NCI-H1092 treated with DMSO at 0.1 percent for 48 hours (cell line): ENCODE measurements around the gene ACOX3.

Experiments used
- DNase-seq: peaks from one replicate; lab custom pipeline; 2025; lab: John Stamatoyannopoulos, UW

ACOX3 gene

DNA sequence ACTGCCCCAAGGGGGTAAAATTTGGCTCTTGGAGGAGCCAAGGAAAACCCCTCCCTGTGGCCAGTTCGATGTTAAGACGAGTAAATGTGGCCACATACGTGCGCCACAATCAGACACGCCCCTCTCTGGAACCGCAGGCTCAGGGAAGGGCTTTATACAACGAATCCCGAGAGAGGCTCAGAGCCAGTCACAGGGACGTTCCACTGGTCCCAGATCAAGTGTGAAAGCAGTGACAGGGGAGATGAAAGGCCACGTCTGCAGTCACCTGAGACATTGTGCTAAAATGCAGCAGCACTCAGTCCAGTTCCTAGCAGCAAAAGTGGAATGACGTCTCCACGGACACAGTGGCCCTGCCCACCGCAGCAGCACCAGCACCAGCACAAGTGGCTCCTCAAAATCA lies 68.0 kb downstream of the ACOX3 start:
- no peak for DNase-seq

DNA sequence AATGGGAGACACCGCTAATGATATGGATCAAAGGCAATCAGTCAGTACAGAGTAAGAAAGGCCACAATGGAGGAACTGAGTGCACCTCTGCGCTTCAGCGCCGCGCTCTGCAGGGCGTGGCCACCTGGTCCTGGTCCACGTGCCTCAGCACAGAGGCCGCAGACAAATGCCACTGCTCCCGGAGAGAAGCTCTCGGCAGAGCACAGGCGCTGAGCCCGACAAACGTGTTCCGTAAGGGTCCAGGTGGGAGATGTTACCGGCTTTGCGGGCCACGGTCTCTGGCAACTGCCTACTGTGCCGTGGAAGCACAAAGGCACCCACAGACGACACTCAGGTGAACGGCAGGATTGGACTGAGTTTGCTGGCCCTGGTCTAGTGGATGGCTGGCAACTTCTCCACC lies 68.9 kb downstream of the ACOX3 start:
- no peak for DNase-seq

DNA sequence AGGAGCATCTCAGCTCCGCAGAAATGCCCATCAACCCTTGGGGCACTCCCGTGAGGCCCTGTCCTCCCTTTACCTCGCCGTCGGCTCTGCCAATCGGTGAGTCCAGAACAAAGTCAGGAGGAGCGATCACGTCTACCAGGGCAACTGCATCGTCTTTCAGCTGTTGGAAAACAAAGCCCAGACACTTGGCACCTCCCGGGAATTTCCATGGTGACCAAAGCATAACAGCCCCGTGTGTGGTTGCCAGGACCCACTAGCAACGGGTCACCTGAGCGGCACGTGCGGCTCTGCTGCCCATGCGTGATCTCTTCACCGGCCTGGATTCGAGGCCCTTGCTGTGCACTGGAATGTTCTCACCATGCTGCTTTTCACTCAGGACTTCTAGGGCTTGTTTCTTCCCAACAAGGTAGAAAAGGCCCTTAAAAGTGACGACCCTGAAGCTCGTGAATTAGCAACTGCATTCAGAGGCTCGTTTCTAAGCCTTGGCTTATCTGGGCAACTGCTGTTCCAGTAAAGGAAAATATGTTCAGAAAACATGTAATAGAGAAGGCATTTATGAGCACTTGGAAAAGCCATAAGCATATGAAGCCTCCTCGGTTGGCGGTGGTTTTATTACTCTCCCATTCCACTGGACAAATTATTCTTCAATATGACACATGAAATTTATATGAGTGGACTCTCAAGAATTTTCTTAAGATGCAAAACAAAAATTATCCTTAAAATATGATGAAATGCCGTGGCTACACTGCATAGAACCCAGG lies 69.5 kb downstream of the ACOX3 start:
- DNase-seq: peak; percentile 6

DNA sequence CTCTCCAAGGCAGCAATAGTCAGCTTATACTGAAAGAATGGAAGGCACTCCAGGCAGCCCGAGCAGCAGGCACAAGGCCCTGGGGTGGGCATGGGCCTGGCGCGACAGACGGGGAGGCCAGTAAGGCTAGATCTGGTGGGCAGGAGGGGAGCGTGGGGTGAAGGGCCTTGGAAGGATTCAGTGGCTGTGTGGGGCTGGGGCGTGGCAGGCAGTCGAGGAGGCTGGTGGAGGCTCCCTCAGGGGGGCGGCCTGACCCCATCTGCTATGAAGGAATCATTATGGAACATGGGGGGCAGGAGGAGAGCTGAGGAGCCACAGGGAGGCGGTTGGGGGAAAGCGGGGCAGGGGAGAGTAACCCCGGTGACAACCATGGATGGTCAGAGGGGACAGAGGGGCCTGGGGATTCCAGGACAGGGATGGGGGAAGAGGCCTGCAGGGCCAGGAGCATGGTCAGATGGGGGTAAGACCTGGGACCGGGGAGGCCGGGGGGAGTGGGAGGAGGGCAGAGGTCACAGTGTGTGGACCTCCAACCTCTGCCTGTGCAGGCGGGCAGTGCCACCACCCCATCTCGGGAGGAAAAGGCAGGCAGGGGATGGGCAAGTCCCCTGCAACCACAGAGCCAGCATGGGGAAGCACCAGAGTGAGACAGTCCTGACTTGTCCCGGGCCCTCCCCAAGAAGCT lies 70.3 kb downstream of the ACOX3 start:
- no peak for DNase-seq

DNA sequence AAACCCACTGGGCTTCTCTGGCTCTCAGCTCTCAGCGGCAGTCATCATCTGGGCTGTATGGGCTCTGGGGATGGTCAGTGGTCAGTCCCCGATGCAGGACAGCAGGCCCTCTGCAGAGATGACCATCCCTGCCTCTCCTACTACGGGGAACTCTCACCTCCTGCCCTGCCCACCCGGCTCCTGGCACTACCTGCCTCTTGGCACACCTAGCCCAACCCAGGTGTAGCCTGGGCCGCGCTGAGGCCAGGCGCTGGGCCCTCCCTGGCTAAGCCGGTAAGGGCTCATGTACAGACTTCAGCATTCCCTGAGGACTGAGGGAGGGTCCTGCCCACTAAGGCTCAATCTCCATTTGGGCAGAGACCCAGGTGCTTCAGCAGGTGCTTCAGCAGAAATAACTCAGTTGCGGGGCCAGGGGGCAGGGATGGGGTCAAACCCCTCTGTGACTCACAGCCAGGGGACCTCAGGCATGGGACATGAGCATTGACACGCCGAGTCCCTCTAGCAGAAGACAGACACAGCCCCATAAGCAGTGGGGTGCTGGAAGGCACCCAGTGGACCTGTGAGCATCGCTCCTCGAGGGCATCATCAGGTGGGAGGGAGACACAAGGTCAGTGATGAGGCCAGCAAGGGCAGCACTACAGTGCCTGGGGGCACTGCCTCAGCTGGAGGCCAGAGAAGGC lies 71.0 kb downstream of the ACOX3 start:
- no peak for DNase-seq

DNA sequence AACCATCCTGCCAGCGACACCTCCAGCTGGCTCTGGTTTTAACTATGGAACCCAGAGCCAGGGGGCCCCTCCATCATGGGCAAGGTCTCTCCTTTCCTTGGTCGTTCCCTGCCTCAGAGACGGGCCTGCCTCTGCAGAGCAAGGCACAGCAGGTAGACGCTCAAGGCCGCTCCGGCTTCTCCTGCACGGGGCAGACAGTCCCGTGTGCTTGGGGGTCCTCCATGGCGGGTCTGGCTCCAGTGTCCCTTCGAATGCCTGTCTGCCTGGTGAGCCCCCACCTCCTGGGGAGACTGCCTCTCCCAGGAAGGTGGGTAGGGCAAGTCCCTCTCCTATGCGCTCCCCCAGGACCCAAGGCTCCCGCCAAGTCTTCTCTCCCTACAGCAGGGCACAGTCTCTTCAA lies 71.5 kb downstream of the ACOX3 start:
- no peak for DNase-seq

DNA sequence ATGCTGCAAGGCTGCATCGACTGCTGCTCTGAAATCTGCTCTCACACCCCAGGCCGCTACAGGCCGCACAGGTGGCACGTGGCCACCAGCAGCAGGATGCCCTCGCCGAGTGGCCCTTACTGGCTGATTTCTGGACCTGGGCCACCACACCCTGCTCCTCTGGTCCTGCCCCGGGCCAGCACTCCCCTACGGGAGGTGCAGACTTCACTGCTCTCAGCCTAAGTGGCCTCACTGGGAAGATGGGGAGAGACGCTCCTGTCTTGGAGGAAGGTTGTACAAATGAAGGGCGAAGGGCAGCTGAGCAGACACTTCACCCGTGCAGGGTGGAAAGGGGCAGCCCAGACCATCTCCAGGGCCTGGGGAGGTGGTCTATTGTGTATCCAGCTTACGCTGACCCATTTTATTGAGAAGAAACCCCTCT lies 72.5 kb downstream of the ACOX3 start:
- DNase-seq: no peak

DNA sequence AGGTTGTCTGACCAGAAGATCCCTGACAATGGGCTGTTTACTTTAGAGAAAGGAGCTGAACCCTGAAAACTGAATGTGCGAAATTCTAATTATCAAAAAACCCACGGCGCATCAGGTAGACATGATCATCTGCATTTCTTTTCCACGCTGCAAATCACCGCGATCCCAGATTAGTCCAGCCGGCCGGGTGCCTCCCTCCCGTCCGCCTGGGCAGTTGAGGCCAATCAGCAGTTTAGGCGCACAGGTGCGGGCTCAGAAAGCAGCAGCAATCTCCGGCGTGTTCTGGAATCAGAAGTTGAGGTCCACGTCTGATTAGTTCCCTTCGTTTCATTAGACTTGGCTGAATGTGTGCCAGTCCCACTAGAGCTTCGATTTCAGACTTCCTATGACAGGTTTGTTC lies 73.9 kb downstream of the ACOX3 start:
- no peak for DNase-seq

DNA sequence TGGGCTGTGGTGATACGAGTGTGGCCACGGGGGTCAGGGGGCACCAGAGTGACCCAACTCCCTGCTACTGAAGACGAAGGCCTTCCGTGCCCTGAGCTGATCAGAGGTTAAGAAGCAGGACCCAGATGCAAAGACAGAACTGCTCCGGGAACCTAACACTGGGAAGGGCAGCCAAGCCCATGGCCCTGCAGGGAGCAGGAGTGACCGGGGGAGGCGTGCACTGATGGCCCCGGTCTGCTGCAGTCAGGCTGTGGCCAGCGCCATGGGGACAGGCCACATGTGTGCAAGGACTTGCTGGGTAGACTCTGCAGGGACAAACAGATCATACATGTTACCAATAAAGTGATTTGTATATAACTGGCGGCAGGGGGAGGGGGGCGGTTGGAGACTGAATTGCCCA lies 74.6 kb downstream of the ACOX3 start:
- DNase-seq: no peak

DNA sequence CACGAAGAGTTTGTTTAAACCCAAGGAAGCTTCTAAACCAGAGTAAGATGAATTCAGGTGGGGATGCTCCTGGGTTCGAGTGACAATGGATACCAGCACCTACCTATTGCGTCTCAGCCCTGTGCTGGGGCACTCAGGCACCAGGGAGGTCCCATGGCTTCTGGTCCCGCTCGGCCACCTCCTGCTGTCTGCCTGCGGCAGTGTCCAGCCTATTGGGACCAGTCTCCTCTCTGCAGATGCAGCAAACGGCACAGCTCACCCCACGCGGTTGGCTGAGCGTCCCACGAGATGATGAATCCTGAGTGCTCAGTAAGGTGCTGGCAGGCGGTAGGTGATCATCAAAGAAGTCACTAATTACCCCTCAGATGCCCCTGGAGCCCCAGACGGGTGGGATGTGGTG lies 75.2 kb downstream of the ACOX3 start:
- DNase-seq: no peak

DNA sequence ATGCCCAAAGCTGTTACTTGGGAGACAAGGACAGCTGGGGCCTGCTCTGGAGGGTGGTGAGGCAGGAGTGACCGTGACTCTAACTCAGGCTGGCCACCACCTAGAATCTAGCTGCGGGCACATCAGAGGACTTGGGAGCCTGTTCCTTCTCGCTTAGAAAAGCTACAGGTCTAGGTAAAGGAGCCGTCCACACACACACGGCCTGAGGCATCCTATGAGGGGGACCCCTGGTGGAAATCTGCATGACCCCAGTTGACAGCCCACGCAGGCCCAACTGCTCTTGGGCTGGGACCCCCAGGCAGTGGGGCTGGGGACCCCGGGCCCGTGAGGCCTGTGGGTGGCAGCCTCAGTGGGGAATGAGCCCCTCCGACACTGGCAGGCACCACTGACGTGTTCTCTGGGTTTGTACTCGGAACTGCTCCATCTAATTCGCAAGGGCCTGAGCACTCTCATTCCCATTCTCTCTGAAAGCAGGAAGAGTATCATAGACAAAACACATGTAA lies 75.6 kb downstream of the ACOX3 start:
- DNase-seq: no peak

DNA sequence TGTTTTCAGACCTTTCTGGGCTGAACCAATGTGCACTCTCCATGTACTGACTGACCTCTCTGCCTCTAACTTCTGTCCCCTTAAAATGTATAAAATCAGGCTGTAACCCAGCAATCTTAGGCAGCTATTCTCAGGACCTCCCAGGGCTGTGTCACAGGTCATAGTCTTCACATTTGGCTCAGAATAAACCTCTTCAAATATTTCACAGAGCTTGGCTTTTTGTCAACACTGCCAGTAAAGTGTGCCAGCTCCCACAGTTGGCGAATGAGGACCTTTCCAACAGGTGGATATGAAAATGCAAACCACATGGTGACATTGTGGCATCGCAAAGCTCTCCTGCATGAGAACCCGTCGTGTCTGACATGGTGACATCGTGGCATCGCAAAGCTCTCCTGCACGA lies 76.4 kb downstream of the ACOX3 start:
- DNase-seq: no peak

DNA sequence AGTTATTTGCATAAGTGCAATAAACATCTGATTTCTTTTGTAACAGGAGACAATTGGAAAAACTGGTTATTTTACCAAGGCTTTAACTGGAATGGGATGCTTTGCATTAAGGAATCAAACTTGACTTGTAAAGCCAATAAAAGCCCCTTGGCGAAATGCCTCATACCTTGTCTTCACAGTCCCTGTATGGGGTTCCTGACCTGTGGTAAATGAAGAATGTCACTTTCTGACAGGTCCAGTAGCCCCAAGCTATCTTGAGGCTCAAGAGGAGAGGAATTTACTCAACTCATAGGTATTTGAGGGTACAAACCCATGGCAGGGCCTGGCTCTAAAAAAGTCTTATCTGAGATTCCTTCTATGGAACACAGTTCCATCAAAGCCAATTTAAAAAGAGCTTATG lies 78.0 kb downstream of the ACOX3 start:
- no peak for DNase-seq

DNA sequence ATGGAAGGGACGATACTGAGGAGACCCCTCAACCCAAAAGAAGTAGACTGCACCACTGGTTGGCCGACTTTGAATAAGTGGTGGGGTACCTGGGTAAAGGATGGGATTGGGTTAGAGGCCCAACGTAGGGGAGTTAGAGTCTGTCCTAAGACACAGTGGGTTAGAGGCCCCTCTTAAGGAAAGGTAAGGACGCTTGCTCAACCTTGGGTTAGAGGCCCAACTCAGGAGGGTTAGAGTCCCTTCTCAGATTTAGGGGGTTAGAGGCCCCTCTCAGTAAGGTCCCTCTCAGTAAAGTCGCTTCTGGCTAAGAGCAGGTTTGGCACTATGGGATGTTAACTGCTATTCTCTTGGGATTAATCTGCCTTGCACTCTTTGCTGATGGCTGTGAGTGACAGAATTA lies 81.3 kb downstream of the ACOX3 start:
- no peak for DNase-seq

DNA sequence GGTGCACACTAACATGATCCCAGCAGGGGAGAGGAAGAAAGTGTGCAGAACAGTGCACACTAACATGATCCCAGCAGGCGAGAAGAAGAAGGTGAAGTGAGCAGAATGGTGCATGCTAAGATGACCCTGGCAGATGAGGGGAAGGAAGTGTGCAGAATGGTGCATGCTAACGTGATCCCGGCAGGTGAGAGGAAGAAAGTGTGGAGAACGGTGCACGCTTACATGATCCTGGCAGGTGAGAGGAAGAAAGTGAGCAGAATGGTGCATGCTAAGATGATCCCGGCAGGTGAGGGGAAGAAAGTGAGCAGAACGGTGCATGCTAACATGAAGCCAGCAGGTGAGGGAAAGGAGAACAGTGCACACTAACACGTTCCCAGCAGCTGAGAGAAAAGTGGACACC lies 83.7 kb downstream of the ACOX3 start:
- no peak for DNase-seq

DNA sequence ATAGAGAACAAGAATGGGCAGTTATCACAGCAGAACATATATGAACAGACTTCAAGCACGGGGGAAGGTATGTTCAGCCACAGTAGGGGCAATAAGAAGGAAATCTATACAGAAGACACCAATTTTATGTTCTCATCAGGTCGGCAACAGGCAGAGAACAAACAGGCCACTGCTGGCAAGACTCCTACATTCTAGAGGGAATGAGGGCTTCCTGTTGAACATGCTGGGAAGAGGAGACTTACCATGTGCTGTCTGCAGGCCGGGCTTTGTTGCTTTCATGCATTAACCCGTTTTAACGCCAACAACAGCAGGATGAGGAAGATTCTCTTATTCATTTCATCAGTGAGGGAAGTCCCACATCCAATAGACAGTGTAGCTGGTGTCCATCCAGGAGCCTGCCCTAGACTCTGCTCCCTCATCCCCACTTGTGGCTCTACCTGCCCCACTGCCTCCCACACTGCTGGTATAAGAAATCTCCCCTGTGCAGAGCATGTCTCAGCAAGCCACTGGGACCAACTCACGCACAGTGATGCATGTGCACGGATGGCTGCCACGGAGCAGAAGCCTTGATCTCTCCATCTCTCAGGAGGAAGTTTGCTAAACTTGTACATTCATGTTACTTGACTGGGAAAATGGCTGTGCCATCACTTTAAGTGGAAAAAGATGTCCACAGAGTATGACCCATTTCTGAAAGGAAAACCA lies 84.5 kb downstream of the ACOX3 start:
- no peak for DNase-seq

DNA sequence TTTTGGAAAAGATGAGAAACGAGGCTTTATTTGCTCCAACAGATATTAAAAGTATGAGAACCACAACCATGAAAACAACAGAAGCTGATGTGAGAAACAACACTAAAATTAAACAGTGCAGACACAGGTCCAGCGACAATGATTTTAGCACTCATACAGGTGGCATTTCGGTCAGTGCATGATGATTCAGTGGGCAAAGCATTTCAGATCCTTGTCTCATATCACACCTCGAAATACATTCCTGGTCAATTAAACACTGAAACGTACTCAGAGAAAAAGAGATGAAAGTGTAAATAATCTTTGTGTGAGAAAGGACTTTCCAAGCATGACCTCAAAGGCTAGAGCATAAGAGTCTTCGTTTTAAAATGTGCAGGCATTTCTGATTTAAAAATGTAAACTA lies 85.2 kb downstream of the ACOX3 start:
- DNase-seq: no peak

DNA sequence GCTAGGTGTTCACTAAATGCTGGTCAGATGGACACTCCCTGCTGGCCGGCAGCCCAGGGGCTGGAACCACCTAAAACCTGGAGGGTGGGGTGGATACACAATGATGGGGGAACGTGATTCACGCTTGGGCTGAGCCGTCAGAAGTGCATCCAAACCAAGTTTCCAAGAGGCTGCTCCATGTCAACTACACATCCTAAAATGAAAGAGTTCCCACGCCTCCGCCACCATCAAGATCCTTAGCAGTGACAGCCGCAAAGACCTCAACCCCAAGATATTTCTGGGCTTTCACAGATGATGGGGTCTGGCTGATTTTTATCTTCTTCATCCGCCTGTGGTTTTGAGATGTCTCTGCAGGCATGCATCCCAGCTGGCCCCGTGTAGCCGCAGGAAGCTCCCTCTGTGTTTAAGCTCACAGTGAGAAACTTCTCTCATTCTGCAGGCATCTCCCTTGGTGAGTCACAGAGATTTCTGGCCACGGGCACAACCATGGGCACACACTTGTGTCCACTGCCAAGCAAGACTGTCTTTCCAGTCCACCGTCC lies 86.5 kb downstream of the ACOX3 start:
- DNase-seq: no peak

DNA sequence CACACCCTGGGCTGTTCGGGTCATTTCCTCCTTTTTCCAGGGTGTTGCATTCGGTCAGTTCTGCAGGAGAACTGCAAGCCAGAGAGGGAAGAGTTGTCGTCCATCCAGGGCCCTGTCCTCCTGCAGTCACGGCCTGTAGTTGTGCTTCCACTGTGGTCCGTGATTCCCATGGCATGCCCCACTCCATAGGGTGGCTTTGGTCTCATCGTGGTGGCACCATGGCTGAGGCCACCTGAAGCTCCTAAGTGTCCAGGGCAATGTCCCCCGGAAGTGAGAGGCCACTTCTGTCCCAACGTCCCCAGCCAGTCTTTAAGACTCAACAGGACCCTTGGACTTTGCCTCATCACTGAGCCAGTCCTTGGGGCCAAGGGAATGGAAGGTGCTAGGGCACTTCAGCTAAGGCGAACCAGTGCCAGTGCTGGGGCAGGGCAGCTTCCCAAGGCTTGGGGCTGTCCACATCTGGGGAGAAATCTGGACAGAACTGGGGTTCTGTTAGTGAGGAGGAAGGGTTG lies 87.3 kb downstream of the ACOX3 start:
- DNase-seq: no peak

DNA sequence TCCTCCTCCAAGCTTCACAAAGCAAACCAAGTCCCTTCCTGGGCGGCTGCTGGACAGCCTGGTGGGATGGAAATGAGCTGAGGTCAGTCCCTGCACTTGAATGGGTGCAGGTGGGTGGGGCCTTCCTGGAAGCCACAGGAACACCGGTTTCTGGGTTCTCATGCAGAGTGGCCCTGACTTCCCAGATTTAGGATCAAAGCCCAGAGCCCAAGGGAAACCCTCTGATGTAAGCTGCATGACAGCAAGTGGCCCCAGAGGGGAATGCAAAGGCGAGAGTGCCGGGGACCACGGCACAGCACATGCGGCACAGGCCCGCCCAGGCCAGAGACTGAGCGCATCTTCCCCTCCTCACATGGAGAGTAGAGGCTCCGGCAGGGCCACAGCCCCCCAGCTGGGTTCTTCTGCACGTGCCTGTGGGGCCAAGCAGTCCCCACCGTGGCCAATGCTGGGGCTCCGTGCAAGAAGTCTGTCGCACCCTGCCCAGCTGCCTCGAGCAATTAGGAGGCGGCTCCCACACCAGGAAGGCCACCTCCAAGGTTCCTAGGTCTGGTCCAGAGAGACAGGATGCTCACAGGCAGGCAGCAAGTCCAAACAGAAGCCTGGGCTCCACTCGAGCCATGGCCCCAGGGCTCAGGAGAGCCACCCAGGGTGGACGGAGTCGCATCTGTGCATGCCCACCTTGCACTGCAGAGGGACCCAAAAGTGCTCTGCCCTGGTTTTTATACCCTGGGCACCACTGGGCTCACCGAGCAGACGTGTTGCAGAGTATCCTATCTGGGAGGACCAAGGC lies 88.0 kb downstream of the ACOX3 start:
- DNase-seq: no peak

DNA sequence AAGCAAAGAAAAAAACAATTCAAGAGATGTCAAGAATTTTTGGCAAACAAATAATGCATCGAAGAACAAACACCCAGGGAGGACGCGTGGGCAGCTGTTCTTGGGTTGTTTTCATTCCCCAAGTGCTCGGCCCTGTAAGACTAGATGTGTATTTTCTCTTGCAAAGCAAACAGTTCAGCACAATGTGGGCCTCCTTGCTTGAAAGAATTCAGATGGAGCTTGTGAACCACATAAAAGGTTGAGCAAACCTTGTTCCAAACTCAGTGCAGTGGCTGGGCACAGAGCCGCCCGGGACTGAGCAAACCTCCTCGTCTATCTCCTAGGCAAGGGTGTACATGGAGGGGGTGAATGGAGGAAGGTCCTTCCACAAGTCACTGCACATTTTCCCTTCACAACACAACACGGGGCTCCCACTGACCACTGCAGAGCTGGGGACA lies 88.6 kb downstream of the ACOX3 start:
- DNase-seq: no peak
